Right ventricle myocardium inferior (tissue), 1 donor: ENCODE results near the gene ULBP1. TPM values are rescaled to one million over a fixed set of nuclear protein-coding genes. Genes with fewer than 3 reads are reported as not detected.
"Not testable (repeated sequence)": the region's sequence is repeated elsewhere in the genome, so short reads cannot be mapped to it uniquely, and the experiment has no call there.

Experiments used
- ATAC-seq: fragments of 200-7000 bp; cut with Tn5 transposase; one replicate; pipeline ENCODE4 v1.9.1; 2020; ENCODE audit warnings: mild to moderate bottlenecking, moderate library complexity
- DNase-seq: peaks from one replicate; pipeline ENCODE4 v3.0.0; 2021; ENCODE audit errors: missing footprints
- intact Hi-C: fragments of 100-400 bp; cut with DNase I; formaldehyde crosslinking; loops from one replicate; pipeline ENCODE4 v1.11.0; 2022
- total RNA-seq: library from RNA; stranded (reverse); fragmentation: NEBNext Ultra II Directional; extraction: Animal tissue kit (Norgen Biotek cat#: 25700); gene quantifications from one replicate; pipeline ENCODE4 v1.2.1, GENCODE V29; 2021
- donor health status: DM: no; HTN: yes; CAD: no; lungs with severe emphysema.

ULBP1 gene
- total RNA-seq, 1 donor from 2014 or later, result 0.30 TPM

DNA sequence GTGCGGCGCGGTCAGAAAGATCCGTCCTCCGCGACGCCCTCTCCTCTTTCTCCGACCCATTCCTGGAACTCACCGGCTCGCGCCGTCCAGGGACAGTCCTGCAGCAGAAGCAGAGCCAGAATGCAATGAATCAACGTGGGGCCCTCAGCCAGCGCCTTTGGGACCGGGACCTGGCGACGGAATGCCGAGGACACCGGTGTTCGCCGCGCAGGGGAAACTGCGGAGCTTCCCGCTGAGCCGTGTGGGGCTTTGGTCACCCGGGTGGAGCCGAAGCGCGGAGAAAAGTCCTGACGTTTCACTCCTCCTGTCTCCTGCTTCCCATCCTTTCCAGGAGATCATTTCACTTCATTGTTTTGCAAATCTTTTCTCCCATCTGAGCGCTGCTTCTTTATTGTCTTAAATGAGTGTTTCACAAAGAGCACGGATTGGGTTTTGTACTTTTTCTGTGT lies 26.5 kb downstream of the ULBP1 start:
- DNase-seq (no peak), ATAC-seq (no peak)
- intact Hi-C loops, result no loop called here

- no peak for ATAC-seq
- no peak for DNase-seq
- intact Hi-C loops, result no loop called here
These were observed 27.1 kb downstream of the ULBP1 start for GRCh38 chr6:149990661-149991471.

GRCh38 chr6:149991472-149991795 lies 27.7 kb downstream of the ULBP1 start:
- DNase-seq, ATAC-seq, intact Hi-C loops: not testable (repeated sequence)

DNA sequence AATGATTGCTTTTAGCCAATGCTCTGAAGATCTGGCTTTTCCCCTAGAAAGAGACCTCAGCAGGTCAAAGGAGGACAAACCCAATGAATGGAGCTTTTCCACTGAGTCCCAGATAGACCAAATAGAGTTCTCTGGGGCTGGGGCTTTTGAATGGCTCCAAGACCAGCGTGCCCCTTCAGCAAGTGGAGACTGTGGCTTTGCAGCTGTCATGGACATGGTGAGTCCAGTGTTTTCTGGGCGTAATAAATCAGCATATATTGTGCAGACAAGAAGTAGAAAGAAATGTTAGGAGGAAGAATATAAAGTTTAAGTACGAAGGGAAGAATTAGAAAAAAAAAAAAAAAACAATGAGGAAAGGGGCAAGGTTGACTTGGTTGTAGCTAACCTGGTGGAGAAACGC lies 28.1 kb downstream of the ULBP1 start:
- ATAC-seq, result no peak
- no peak for DNase-seq
- intact Hi-C loops, result no loop called here

DNA sequence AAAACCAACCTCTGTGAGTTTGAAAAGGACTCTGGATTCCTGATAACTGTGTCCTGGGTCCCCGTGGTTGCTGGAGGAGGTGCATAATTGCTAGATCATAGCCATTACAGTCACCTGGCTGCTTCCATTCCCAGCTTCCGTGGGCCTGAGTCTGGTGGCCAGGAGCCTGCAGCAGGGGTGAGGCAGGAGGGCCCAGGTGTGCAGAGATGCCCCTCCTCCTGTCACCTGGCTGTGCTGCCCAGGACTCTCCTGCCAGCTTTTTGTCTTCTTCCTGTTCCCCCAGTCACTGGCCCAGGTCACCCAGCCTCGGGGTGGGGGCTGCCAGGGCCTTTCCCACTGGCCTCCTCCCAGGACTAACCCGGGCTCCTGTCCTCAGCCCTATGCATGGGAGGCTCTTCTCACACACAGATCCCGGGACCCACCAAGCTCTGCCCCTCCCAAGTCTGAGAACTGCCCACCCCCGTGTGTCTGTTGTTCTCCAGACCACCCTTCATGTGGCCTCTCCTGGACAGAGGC lies 31.6 kb downstream of the ULBP1 start:
- DNase-seq, result no peak
- ATAC-seq, result no peak
- intact Hi-C loops, result no loop called here

- no peak for DNase-seq
- intact Hi-C loops, result no loop called here
- ATAC-seq, result no peak
These were observed 32.2 kb downstream of the ULBP1 start for GRCh38 chr6:149995971-149996370.

DNA sequence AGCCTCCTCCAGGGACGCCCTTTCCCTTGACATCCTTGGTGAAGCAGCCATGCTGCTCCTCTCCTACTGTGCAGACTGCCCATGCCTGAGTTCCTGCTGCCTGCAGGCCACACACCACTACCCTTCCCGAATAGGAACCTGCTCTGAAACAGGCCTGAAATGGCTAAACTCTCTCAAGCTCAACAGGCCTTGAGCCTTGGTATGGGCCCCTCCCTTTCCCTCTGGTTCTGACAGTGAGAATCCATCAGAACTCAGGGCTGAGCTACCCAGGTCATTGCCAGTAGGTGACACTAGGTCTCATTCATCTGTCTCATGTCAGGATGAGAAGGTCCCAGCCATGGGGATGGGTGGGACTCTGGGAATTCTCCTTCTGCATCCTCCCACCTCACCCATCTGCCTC lies 35.9 kb downstream of the ULBP1 start:
- intact Hi-C loops, result loop anchor here (10.0 kb wide), 1 partner anchor 165 kb away; no protein-coding TSS in a partner anchor
- DNase-seq (no peak), ATAC-seq (no peak)

GRCh38 chr6:150001295-150002008 lies 37.7 kb downstream of the ULBP1 start:
- no peak for DNase-seq
- no peak for ATAC-seq
- intact Hi-C loops, result loop anchor here (10.0 kb wide), 1 partner anchor 167 kb away; no protein-coding TSS in a partner anchor

- DNase-seq (no peak), ATAC-seq (no peak)
- intact Hi-C loops, result loop anchor here (10.0 kb wide), 1 partner anchor 168 kb away; no protein-coding TSS in a partner anchor
These were observed 39.0 kb downstream of the ULBP1 start for GRCh38 chr6:150002710-150003109.

DNA sequence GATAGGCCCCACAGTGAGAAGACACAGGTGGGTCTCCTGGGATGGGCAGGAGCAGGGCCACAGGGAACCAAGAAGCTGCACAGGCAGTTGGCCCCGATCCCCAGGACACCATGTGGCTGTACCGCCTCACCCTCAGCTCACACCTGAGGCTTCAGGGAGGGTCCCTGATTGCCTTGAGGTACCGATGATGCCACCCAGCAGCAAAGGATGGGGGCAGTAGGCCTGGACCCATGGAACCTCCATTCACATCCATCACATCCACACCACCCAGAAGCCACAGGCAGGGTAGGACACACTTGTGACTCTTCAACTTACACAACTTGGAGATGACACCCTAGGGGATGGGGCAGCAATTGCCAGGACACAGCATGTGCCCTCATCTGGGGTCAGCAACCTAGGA lies 39.9 kb downstream of the ULBP1 start:
- intact Hi-C loops, result loop anchor here (10.0 kb wide), 1 partner anchor 169 kb away; no protein-coding TSS in a partner anchor
- not testable (repeated sequence) for ATAC-seq, DNase-seq

- intact Hi-C loops, result loop anchor here (10.0 kb wide), 1 partner anchor 169 kb away; no protein-coding TSS in a partner anchor
- ATAC-seq (no peak), DNase-seq (no peak)
These were observed 40.5 kb downstream of the ULBP1 start for GRCh38 chr6:150004101-150004782.

DNA sequence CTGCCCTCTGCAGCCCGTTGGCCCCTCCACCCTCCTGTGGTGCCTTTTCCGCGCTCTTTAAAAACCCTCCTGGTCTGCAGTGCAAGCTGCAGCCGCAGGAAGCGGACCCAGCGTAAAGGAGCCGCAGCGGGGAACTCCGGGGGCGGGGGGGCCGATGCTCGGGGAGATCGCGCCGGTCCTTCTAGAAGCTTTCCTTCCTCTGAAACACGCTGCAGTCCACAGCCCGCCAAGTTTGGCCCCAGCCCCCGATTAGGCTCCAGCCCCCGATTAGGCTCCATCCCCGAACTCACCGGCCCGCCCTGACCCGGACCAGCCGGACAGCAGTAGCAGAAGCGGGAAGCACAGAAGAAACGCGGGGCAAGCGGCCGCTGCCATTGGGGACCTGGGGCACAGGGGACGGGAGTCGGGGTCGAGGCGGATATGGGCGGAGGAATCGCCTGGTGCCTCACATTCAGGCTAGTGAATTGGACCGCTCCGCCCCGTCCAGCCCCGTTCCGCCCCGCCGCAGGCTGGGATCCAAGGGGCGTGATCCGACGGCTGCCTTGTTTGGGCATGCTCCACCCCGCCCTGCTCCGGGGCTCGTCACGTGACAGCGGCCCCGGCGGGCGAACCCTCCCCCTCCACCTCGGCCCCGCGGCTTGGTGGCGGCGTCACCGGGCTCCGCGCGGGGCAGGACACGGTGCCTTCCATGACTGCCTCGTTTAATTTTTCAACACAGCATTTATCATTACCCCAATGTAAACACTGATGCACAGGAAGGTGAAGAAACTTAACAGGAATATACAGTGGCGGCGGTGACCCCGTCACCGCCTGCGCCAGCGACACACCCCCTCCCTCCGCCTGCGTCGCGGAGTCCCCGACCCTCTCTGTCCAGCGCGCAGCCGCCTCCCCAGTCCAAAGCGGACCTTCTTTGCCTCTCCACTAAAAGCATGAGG lies 41.3 kb downstream of the ULBP1 start:
- ATAC-seq (peak; percentile 99), DNase-seq (peak; percentile 94)
- intact Hi-C loops, result loop anchor here (5.0 to 10.0 kb wide), 2 partner anchors 170 to 458 kb away; partner anchors contain the start of gene PPIL4

GRCh38 chr6:150005761-150006651 lies 42.3 kb downstream of the ULBP1 start:
- DNase-seq, result no peak
- intact Hi-C loops, result loop anchor here (5.0 to 10.0 kb wide), 2 partner anchors 171 to 459 kb away; partner anchors contain the start of gene PPIL4

GRCh38 chr6:150006961-150007464 lies 43.3 kb downstream of the ULBP1 start:
- ATAC-seq, result no peak
- intact Hi-C loops, result loop anchor here (5.0 to 10.0 kb wide), 2 partner anchors 172 to 460 kb away; partner anchors contain the start of gene PPIL4
- DNase-seq, result no peak

More at GRCh38 chr6:150005761-150006651, 42.3 kb downstream of the ULBP1 start:
- ATAC-seq, result no peak

DNA sequence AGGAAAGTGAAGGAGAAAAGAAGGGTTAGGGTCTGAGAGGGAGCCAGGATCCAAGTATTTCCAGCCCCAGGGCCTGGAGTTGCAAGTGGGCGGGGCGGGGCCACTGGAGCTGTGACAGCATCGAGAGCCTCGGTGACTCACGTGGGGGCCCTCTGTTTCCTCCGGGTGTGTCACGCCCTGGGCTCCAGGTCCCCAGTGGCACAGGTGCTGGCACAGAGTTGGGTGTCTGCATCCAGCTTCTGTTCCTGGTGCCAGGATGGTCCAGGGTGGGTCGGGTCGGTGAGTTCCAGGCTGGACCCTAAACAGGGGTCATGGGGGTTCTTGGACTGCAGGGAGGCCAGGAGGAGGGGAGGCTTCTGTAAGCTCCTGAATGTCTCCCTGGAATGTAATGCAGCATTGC lies 44.8 kb downstream of the ULBP1 start:
- intact Hi-C loops, result loop anchor here (5.0 to 10.0 kb wide), 2 partner anchors 174 to 461 kb away; partner anchors contain the start of gene PPIL4
- DNase-seq, result no peak
- ATAC-seq, result no peak
